Bronchial epithelial cell (primary cell): Measurements from ENCODE around the gene SLC7A10. TPM values are rescaled to one million over a fixed set of nuclear protein-coding genes. Genes with fewer than 3 reads are reported as not detected.
"Not testable (repeated sequence)": the region's sequence is repeated elsewhere in the genome, so short reads cannot be mapped to it uniquely, and the experiment has no call there.

Experiments used
- DNase-seq: peaks from one replicate; pipeline ENCODE4 v3.0.0-alpha.2; 2010; ENCODE audit warnings: low read depth
- FAIRE-seq: peaks from 2 replicates; lab custom pipeline; 2011; peaks lifted over from hg19 to GRCh38; lab: Jason Lieb, UNC
- H3K27me3 ChIP-seq: 2 replicates; pipeline ENCODE4 v1.5.1; 2011; ENCODE audit warnings: low read length; ENCODE audit not compliant: control insufficient read depth, insufficient read depth
- H3K36me3 ChIP-seq: 2 replicates; pipeline ENCODE4 v1.5.1; 2011; ENCODE audit warnings: low read length; ENCODE audit not compliant: control insufficient read depth, insufficient read depth
- H3K4me3 ChIP-seq: 2 replicates; pipeline ENCODE4 v1.5.1; 2011; ENCODE audit warnings: mild to moderate bottlenecking, low read depth, low read length, control low read depth
- CTCF ChIP-seq: IDR thresholded peaks from 2 replicates; pipeline ENCODE4 v1.5.1; 2011; ENCODE audit warnings: mild to moderate bottlenecking, moderate library complexity, low read length, control low read depth, inconsistent platforms; ENCODE audit not compliant: insufficient read depth, severe bottlenecking
- total RNA-seq: library from RNA; depleted of rRNA; stranded (reverse); fragments of >200 nt; gene quantifications from 2 replicates; pipeline ENCODE4 v1.2.1, GENCODE V29; 2014

The SLC7A10 gene
- total RNA-seq, 1 donor from 2014 or later, result not detected

- no peaks in the 10 kb centered on the region for H3K36me3 ChIP-seq
- DNase-seq (no peak), FAIRE-seq (no peak)
- no peak for TF ChIP-seq CTCF
- H3K27me3 ChIP-seq, result no peaks in the 10 kb centered on the region
- no peak overlapping the region for H3K4me3 ChIP-seq
These were observed 15.2 kb downstream of the SLC7A10 start for GRCh38 chr19:33210266-33210940.

GRCh38 chr19:33209850-33210230, 15.8 kb downstream of the SLC7A10 start:
- H3K27me3 ChIP-seq, H3K36me3 ChIP-seq, FAIRE-seq, H3K4me3 ChIP-seq, DNase-seq: not testable (repeated sequence)

- no peak for FAIRE-seq
- no peak for DNase-seq
- Histone ChIP-seq H3K36me3 (no peaks in the 10 kb centered on the region), H3K4me3 (no peak overlapping the region), H3K27me3 (no peaks in the 10 kb centered on the region)
- no peak for TF ChIP-seq CTCF
These were observed 16.5 kb downstream of the SLC7A10 start for GRCh38 chr19:33208904-33209849.

GRCh38 chr19:33208371-33208895, 17.2 kb downstream of the SLC7A10 start:
- DNase-seq, result no peak
- no peak for TF ChIP-seq CTCF
- H3K4me3 ChIP-seq, result no peak overlapping the region
- no peak for FAIRE-seq
- H3K36me3 ChIP-seq, result no peaks in the 10 kb centered on the region
- H3K27me3 ChIP-seq, result no peaks in the 10 kb centered on the region

- no peak overlapping the region for H3K4me3 ChIP-seq
- no peaks in the 10 kb centered on the region for H3K36me3 ChIP-seq
- FAIRE-seq (no peak), DNase-seq (no peak)
- TF ChIP-seq CTCF, result no peak
- no peaks in the 10 kb centered on the region for H3K27me3 ChIP-seq
These were observed 17.7 kb downstream of the SLC7A10 start for GRCh38 chr19:33207903-33208302.

- DNase-seq (no peak), FAIRE-seq (no peak)
- Histone ChIP-seq H3K36me3 (no peaks in the 10 kb centered on the region), H3K4me3 (no peak overlapping the region), H3K27me3 (no peaks in the 10 kb centered on the region)
- TF ChIP-seq CTCF, result no peak
These were observed 18.5 kb downstream of the SLC7A10 start for GRCh38 chr19:33207040-33207620.
